OCI-LY3 (cell line): ENCODE results near the gene KCNH2.

Source experiments
- H2AFZ ChIP-seq: fragments of 200-600, 300-600 bp; shearing (Covaris generic); 2 replicates; pipeline ENCODE4 v1.6.0; 2014; ENCODE audit warnings: antibody characterized with exemption, low read depth, low read length
- H3K27ac ChIP-seq: fragments of 200-600, 300-600 bp; sonication (generic); 2 replicates; pipeline ENCODE4 v1.5.1; 2014; ENCODE audit warnings: mild to moderate bottlenecking, low read length, moderate library complexity, mixed read lengths
- H3K27me3 ChIP-seq: fragments of 200-600, 300-600 bp; sonication (generic); 2 replicates; pipeline ENCODE4 v1.6.1; 2014; ENCODE audit warnings: low read depth, low read length, mixed read lengths
- H3K36me3 ChIP-seq: fragments of 200-600, 300-600 bp; sonication (generic); replicated peaks from 2 replicates; pipeline ENCODE3; 2014; ENCODE audit warnings: low read depth, low read length, mixed read lengths
- H3K4me1 ChIP-seq: fragments of 300-600, 200-600 bp; sonication (generic); 2 replicates; pipeline ENCODE4 v1.6.1; 2014; ENCODE audit warnings: low read length, mixed read lengths
- H3K4me2 ChIP-seq: fragments of 200-600, 300-600 bp; sonication (generic); 2 replicates; pipeline ENCODE4 v1.6.1; 2014; ENCODE audit warnings: low read length, mixed read lengths
- H3K4me3 ChIP-seq: fragments of 300-600, 200-600 bp; sonication (generic); 2 replicates; pipeline ENCODE4 v1.5.1; 2014; ENCODE audit warnings: antibody characterized with exemption, mild to moderate bottlenecking, low read length, moderate library complexity
- H3K79me2 ChIP-seq: fragments of 300-600, 200-600 bp; shearing (Covaris generic); 2 replicates; pipeline ENCODE4 v1.6.1; 2014; ENCODE audit warnings: mild to moderate bottlenecking, low read length, mixed read lengths
- H3K9ac ChIP-seq: fragments of 300-600, 200-600 bp; shearing (Covaris generic); 2 replicates; pipeline ENCODE4 v1.6.0; 2014; ENCODE audit warnings: mild to moderate bottlenecking, low read length, moderate library complexity
- H3K9me3 ChIP-seq: fragments of 200-600, 300-600 bp; shearing (Covaris generic); 2 replicates; pipeline ENCODE4 v1.6.1; 2014; ENCODE audit warnings: low read length, mixed read lengths; ENCODE audit not compliant: insufficient read depth
- H4K20me1 ChIP-seq: fragments of 200-600, 300-600 bp; sonication (generic); 2 replicates; pipeline ENCODE4 v1.6.1; 2016; ENCODE audit warnings: low read length, mixed read lengths; ENCODE audit not compliant: insufficient read depth
- CTCF ChIP-seq: fragments of 200-600, 300-600 bp; sonication (generic); IDR thresholded peaks from 2 replicates; pipeline ENCODE4 v1.5.1; 2014; ENCODE audit warnings: antibody characterized with exemption, low read length, low read depth
- EZH2phosphoT487 ChIP-seq: fragments of 200-600 bp; shearing (Covaris generic); IDR thresholded peaks from 2 replicates; pipeline ENCODE4 v1.6.1; 2018; ENCODE audit warnings: antibody characterized with exemption, mixed run types, low read depth

KCNH2 gene

GRCh38 chr7:150939052-150939451 lies 39.1 kb downstream of the KCNH2 start:
- no peak overlapping the region; the same call in 1 of the 2 replicates for H3K4me2 ChIP-seq
- H3K9me3 ChIP-seq = no peaks in the 10 kb centered on the region
- no peaks in the 10 kb centered on the region for H4K20me1 ChIP-seq
- no peak overlapping the region for H2AFZ ChIP-seq
- H3K27me3 ChIP-seq = peaks cover 14% of the 10 kb centered on the region; the same call in 1 of the 2 replicates
- no peak for TF ChIP-seq CTCF
- no peak for TF ChIP-seq EZH2phosphoT487
- no peaks in the 10 kb centered on the region for H3K36me3 ChIP-seq
- no peaks in the 10 kb centered on the region for H3K79me2 ChIP-seq
- H3K4me3 ChIP-seq = no peak overlapping the region
- no peak overlapping the region for H3K27ac ChIP-seq
- peaks cover 19% of the 10 kb centered on the region for H3K4me1 ChIP-seq
- no peak overlapping the region for H3K9ac ChIP-seq

DNA sequence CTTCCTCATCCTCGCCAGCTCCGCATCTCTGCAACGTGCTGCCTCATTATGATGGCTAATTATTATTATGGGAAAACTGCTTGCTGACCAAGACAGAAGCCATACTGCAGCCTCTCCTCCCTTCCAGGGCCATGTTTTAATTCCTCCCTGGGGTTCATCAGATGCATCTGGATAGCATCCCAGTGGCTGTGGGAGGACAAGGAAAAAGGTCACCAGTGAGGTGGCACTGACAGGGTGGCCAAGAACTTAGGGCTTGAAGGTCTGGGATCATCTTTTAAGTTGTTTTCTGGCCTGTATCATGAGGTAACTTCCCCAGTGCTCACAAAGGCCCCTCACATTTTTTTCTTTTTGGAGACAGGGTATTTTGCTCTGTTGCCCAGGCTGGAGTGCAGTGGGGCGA lies 39.6 kb downstream of the KCNH2 start:
- no peak for TF ChIP-seq EZH2phosphoT487
- TF ChIP-seq CTCF = no peak
- Histone ChIP-seq H4K20me1 (no peaks in the 10 kb centered on the region), H3K9me3 (no peaks in the 10 kb centered on the region), H3K4me2 (peak overlapping the region; percentile 51), H3K4me3 (peak overlapping the region; percentile 11; the same call in 1 of the 2 replicates), H3K4me1 (peaks cover 19% of the 10 kb centered on the region), H3K27ac (no peak overlapping the region), H3K27me3 (peaks cover 14% of the 10 kb centered on the region; the same call in 1 of the 2 replicates), H3K9ac (no peak overlapping the region), H3K79me2 (no peaks in the 10 kb centered on the region), H3K36me3 (no peaks in the 10 kb centered on the region), H2AFZ (no peak overlapping the region)

DNA sequence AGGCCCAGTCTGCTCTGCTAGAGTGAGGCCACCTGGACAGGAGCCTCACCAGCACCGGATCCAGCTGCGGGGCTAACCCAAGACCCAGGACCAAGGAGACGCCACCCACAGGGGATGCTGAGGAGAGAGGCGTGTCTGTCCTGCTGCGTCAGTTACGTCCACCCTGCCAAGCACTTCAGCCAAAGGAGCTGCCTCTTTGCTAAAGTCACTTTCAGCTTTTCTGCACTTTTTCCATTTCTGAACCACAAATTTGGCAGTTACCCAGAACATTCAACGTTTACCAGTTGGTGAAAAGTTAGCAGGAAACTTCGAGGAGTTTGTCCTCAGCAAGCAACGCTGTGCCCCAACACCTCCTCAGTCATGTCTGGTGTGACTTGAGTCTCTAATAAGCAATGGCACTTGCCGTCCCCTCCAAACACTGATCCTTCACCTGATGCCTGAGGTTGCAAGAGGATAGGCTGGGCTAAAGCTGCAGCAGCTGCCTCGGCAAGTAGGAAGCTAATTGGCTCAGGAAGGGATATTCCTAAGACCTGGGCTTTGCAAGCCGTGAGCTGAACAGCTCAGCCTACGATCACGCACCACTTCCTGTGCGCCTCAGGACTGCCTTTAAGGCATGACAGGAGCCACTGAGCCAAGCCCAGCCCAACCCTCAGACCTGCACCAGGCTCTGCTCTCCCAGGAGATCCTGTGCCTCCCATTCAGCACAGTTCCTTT lies 40.1 kb downstream of the KCNH2 start:
- H3K36me3 ChIP-seq = no peaks in the 10 kb centered on the region
- no peak overlapping the region for H3K9ac ChIP-seq
- peak overlapping the region; percentile 11 for H3K4me3 ChIP-seq
- H4K20me1 ChIP-seq = no peaks in the 10 kb centered on the region
- no peak overlapping the region for H3K27ac ChIP-seq
- peak overlapping the region; percentile 51 for H3K4me2 ChIP-seq
- H3K79me2 ChIP-seq = no peaks in the 10 kb centered on the region
- no peak for TF ChIP-seq CTCF
- TF ChIP-seq EZH2phosphoT487 = no peak
- H2AFZ ChIP-seq = peak overlapping the region; percentile 61; the same call in 1 of the 2 replicates
- peaks cover 14% of the 10 kb centered on the region; the same call in 1 of the 2 replicates for H3K27me3 ChIP-seq
- peaks cover 19% of the 10 kb centered on the region for H3K4me1 ChIP-seq
- no peaks in the 10 kb centered on the region for H3K9me3 ChIP-seq

DNA sequence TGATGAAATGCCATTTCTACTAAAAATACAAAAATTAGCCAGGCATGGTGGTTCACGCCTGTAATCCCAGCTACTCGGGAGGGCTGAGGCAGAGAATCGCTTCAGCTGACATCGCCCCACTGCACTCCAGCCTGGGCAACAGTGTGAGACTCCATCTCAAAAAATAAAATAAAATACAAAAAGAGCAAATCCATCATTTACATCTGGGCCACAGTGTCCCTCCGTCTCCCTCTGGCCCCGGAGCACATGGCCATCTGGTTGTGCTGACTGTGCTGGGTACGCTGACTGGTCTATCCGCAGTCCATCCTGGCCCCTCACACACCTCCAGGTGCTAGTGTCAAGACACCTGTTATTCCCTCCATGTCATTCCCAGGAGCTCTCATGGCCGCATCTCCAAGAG lies 42.1 kb downstream of the KCNH2 start:
- peaks cover 25% of the 10 kb centered on the region for H3K27me3 ChIP-seq
- peaks cover 14% of the 10 kb centered on the region for H3K4me1 ChIP-seq
- H3K27ac ChIP-seq = no peak overlapping the region
- H3K4me2 ChIP-seq = no peak overlapping the region
- no peak for TF ChIP-seq CTCF
- no peak for TF ChIP-seq EZH2phosphoT487
- no peak overlapping the region for H2AFZ ChIP-seq
- no peak overlapping the region for H3K9ac ChIP-seq
- H4K20me1 ChIP-seq = no peaks in the 10 kb centered on the region
- H3K4me3 ChIP-seq = no peak overlapping the region
- no peaks in the 10 kb centered on the region for H3K36me3 ChIP-seq
- H3K79me2 ChIP-seq = no peaks in the 10 kb centered on the region
- H3K9me3 ChIP-seq = no peaks in the 10 kb centered on the region
